Renal pelvis (tissue), 12 donors: ENCODE data around the gene EPM2AIP1. TPM values are rescaled to one million over a fixed set of nuclear protein-coding genes. Genes with fewer than 3 reads are reported as not detected.
"Not testable (repeated sequence)": the region's sequence is repeated elsewhere in the genome, so short reads cannot be mapped to it uniquely, and the experiment has no call there.

ENCODE experiments used
- DNase-seq: peaks from one replicate; pipeline ENCODE4 v3.0.0-alpha.2; 2013
- long read RNA-seq, 16 experiments: transcript quantifications; one replicate each; lab custom pipeline, GENCODE V29; 2026
- polyA plus RNA-seq, 3 donors: library from polyadenylated mRNA; unstranded; fragments of 120-200 nt; gene quantifications; one replicate each; pipeline ENCODE4 v1.2.1, GENCODE V29; 2013; ENCODE audit not compliant: insufficient read length in 3 of 3

Gene EPM2AIP1
- polyA plus RNA-seq, result 10 to 100 TPM; 47.2 to 55.2 (median 54.7) TPM
- long read RNA-seq, donor 1, full-length matches to known transcripts, result 144 of 144 reads
- long read RNA-seq, donor 1, partial matches to known transcripts, result 0 of 144 reads
- long read RNA-seq, donor 1, other reads (novel, unspliced or antisense), result 0 of 144 reads
- long read RNA-seq, donor 2, full-length matches to known transcripts, result 140 of 140 reads
- long read RNA-seq, donor 2, partial matches to known transcripts, result 0 of 140 reads
- long read RNA-seq, donor 2, other reads (novel, unspliced or antisense), result 0 of 140 reads
- long read RNA-seq, donor 3, full-length matches to known transcripts, result 155 of 155 reads
- long read RNA-seq, donor 3, partial matches to known transcripts, result 0 of 155 reads
- long read RNA-seq, donor 3, other reads (novel, unspliced or antisense), result 0 of 155 reads
- long read RNA-seq, donor 4, full-length matches to known transcripts, result 123 of 123 reads
- long read RNA-seq, donor 4, partial matches to known transcripts, result 0 of 123 reads
- long read RNA-seq, donor 4, other reads (novel, unspliced or antisense), result 0 of 123 reads
- long read RNA-seq, donor 5, full-length matches to known transcripts, result 49 of 49 reads
- long read RNA-seq, donor 5, partial matches to known transcripts, result 0 of 49 reads
- long read RNA-seq, donor 5, other reads (novel, unspliced or antisense), result 0 of 49 reads
- long read RNA-seq, donor 6, full-length matches to known transcripts, result 180 of 180 reads
- long read RNA-seq, donor 6, partial matches to known transcripts, result 0 of 180 reads
- long read RNA-seq, donor 6, other reads (novel, unspliced or antisense), result 0 of 180 reads
- long read RNA-seq, donor 7, full-length matches to known transcripts, result 138 of 138 reads
- long read RNA-seq, donor 7, partial matches to known transcripts, result 0 of 138 reads
- long read RNA-seq, donor 7, other reads (novel, unspliced or antisense), result 0 of 138 reads
- long read RNA-seq, donor 8, full-length matches to known transcripts, result 88 of 88 reads
- long read RNA-seq, donor 8, partial matches to known transcripts, result 0 of 88 reads
- long read RNA-seq, donor 8, other reads (novel, unspliced or antisense), result 0 of 88 reads
- long read RNA-seq, donor 9, full-length matches to known transcripts, result 145 of 145 reads
- long read RNA-seq, donor 9, partial matches to known transcripts, result 0 of 145 reads
- long read RNA-seq, donor 9, other reads (novel, unspliced or antisense), result 0 of 145 reads
- long read RNA-seq, donor 10, full-length matches to known transcripts, result 200 of 200 reads
- long read RNA-seq, donor 10, partial matches to known transcripts, result 0 of 200 reads
- long read RNA-seq, donor 10, other reads (novel, unspliced or antisense), result 0 of 200 reads
- long read RNA-seq, donor 11, full-length matches to known transcripts, result 74 of 74 reads
- long read RNA-seq, donor 11, partial matches to known transcripts, result 0 of 74 reads
- long read RNA-seq, donor 11, other reads (novel, unspliced or antisense), result 0 of 74 reads
- long read RNA-seq, donor 12, full-length matches to known transcripts, result 266 of 266 reads
- long read RNA-seq, donor 12, partial matches to known transcripts, result 0 of 266 reads
- long read RNA-seq, donor 12, other reads (novel, unspliced or antisense), result 0 of 266 reads
- long read RNA-seq, donor 13, full-length matches to known transcripts, result 140 of 140 reads
- long read RNA-seq, donor 13, partial matches to known transcripts, result 0 of 140 reads
- long read RNA-seq, donor 13, other reads (novel, unspliced or antisense), result 0 of 140 reads
- long read RNA-seq, donor 14, result 0 reads
- long read RNA-seq, donor 15, full-length matches to known transcripts, result 143 of 143 reads
- long read RNA-seq, donor 15, partial matches to known transcripts, result 0 of 143 reads
- long read RNA-seq, donor 15, other reads (novel, unspliced or antisense), result 0 of 143 reads
- long read RNA-seq, donor 16, full-length matches to known transcripts, result 181 of 181 reads
- long read RNA-seq, donor 16, partial matches to known transcripts, result 0 of 181 reads
- long read RNA-seq, donor 16, other reads (novel, unspliced or antisense), result 0 of 181 reads

DNA sequence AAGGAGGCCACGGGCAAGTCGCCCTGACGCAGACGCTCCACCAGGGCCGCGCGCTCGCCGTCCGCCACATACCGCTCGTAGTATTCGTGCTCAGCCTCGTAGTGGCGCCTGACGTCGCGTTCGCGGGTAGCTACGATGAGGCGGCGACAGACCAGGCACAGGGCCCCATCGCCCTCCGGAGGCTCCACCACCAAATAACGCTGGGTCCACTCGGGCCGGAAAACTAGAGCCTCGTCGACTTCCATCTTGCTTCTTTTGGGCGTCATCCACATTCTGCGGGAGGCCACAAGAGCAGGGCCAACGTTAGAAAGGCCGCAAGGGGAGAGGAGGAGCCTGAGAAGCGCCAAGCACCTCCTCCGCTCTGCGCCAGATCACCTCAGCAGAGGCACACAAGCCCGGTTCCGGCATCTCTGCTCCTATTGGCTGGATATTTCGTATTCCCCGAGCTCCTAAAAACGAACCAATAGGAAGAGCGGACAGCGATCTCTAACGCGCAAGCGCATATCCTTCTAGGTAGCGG lies at the start of gene EPM2AIP1:
Gene EPM2AIP1, minus strand, starts transcription at position 326 of the 520 bp plus-strand sequence. Its CDS starts 54 bp downstream, at position 272.
- no peak for DNase-seq

DNA sequence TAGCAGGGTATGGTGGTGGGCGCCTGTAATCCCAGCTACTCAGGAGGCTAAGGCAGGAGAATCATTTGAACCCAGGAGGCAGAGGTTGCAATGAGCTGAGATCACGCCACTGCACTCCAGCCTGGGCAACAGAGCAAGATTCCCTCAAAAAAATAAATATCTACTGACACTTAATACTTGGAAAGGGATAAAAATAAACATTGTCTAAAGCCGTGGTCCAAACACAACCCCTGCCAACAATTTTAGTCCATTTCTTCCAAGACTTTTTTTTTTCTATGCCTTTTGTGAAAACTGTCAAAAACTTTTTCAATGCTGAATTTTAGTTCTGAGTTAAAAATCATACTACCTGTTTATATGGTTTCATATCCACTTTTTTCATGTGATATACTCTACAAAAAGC lies 49.8 kb upstream of the EPM2AIP1 start:
- not testable (repeated sequence) for DNase-seq

DNA sequence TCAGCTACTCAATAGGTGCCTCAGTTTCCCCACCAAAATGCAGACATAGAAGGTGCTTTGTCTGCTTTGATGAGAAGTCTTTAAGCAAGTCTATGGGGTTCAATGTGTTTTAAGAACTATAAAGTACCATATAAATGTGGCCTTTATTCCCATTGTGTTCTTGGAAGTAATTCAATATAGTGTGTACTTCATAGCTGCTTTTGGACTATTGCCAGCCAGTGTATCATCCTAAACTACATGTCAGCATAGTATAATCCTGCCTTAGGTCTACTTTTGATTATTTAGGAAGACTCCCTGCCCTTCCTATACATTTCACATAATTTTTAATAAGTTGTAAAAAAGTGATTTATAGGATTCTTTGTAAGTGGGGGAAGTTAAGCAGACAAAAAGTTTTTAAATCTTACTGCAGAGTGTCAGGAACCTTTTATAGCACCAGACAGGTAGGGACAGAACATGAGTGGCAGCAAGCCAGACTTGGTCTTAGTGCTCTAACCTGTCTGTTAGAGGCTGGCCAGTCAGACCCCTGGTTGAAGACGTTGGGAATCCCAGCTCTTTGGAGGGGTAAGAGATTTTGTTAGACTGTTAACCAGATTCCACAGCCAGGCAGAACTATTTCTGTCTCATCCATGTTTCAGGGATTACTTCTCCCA lies 48.7 kb upstream of the EPM2AIP1 start:
- DNase-seq, result peak; percentile 4

DNA sequence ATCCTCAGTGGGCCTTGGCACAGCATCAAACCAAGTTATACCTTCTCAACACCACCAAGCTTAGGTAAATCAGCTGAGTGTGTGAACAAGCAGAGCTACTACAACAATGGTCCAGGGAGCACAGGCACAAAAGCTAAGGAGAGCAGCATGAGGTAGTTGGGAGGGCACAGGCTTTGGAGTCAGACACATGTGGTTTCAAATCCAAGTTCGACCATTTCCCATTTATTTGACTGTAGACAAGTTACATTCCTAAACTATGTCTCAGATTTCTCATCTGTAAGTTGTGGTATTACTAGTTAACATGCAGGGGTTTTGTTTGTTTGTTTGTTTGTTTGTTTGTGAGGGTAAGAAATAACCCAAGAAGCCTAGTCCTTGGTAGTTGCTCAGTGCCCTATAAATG lies 47.3 kb upstream of the EPM2AIP1 start:
- DNase-seq, result no peak

DNA sequence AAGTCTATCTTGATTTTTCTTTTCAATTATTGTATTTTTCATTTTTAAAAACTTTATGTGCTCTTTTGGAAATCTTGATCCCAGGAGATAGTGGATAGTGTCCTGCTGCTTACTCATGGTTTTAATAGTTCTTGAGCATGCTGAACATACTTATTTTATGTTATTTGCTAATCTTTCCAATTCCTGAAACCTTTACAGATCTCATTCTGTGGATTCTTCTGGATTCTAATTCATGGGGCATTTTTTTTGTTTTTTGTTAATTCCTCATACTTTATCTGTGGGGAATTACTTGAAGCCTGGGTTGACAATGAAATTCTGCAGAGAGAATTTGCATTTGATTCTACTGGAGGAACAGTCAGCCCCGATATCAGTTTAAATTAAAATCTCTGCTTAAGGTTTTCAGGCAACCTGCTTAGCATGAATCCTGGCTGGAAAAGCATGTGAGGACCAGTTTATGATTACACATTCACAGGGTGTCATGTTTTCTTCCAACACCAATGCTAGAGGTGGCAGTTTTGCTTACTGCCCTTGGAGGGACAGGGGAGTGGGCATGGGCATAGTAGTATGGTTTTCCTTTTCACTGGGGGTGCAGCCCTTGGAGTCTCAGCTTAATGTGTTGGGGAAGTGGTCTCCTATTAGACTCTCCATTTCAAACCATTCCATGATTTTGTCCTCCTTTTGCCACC lies 46.4 kb upstream of the EPM2AIP1 start:
- no peak for DNase-seq

DNA sequence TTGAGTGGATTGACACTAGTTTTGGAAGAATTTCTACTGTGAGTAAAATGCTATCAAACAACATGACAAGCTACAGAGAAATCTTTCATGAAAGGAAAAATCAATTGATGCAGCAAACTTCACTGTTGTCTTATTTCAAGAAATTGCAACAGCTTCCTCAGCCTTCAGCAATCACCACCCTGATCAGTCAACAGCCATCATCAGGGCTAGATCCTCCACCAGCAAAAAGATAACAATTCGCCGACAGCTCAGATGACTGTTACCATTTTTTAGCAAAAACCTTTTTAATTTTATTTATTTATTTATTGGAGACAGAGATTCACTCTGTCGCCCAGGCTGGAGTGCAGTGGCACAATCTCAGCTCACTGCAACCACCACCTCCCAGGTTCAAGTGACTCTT lies 44.4 kb upstream of the EPM2AIP1 start:
- no peak for DNase-seq

DNA sequence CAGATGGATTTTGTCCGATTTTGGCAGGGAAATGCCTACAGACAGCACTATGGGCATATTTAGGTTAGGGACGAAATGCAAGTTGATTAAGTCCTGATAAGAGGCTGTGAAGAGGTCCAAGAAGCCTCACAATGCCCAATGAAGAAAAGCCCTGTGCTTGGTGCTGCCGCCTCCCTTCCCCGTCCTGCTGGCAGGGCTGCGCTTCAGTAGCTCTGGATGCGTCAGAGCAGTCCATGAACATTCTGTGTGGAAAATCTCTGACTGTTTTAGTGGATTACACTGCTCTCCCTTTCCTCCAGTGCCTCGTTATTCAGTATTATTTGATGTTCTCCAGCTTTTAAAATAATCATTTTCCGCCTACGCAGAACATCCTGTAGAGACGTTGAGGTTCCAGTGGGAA lies 40.0 kb upstream of the EPM2AIP1 start:
- no peak for DNase-seq

DNA sequence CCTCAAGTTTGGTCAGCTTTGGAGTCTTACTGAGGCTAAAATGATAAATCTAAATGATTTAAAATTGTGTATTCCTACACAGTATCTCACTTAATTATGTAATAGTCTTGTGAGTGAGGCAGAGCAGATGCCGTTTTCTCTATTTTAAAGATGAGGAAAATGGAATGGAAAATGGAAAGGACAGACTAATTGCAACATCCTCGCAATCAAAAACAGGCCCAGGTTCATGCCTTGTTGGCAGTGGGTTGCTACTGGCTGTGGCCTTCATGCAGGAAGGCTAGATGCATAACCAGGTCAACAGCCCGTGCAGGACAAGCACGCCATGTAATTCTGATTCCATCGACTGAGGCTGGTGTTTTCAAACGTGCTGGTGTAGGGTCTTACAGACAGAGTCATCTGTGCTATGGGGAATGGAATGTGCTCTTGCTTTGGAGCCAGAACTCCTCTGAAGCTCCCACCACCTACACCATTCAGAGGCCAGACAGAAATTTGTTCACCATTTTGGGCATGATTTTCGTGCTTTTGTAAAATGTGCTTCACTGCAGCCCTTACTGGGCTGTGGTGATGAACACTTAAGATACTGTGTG lies 38.3 kb upstream of the EPM2AIP1 start:
- no peak for DNase-seq

DNA sequence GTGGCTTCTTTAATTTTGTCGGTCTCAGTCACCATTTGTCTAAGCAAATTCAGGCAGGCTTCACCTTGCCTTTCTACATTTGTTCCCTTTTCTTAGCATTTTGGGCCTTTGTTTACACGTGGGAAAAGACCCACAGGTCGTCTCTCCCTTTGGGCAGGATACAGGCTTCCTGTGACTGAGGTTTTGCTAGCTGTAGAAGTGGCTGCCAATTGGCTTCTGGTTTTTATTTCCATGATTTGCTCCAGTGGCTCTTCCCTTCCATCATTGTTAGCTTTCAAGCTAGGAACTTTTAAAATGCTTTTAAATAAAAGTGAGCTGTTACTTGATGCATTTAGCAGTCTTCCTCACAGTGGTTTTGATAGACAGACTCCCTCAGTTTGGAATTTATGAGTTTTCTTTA lies 37.7 kb upstream of the EPM2AIP1 start:
- DNase-seq, result no peak

DNA sequence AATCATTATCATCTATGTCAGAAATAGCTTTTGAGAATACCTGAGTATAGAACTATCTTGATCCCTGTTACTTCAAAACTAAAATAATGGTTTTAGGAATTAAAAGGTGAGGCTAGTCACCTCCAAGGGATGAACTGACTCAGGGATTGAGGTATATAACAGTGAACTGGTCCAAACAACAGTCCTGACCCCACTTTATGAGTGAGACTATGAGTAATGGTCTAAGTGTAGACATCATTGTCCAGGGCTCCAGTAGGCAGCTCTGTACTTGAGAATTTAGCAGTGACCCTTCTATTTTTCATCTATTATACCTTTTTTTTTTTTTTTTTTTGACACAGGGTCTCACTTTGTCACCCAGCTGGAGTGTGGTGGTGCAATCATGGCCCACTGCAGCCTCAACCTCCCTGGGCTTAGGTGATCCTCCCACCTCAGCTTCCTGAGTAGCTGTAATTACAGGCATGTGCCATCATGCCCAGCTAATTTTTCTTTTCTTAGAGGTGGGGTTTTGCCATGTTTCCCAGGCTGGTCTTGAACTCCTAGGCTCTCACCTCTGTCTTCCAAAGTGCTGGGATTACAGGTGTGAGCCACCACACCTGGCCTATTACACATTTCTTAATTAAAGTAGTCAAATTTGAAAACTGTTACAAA lies 36.7 kb upstream of the EPM2AIP1 start:
- DNase-seq, result no peak

DNA sequence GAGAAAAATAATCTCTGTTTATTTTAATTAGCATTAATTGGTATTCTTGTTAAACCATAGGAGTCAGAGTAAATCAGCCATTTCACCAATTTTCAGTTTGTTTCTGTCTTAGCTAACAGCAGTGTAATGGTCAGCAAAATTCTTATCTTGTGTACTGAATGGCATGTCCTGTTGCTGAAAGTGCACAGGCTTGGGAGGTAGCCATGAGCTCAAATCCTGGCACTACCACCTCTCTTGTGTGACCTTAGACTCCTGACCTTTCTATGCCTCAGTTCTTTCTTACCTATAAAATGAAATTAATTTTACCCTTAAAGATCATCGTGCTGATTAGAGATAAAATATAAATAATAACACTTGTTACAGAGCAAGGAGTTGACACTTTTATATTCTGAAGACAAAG lies 36.2 kb upstream of the EPM2AIP1 start:
- no peak for DNase-seq

DNA sequence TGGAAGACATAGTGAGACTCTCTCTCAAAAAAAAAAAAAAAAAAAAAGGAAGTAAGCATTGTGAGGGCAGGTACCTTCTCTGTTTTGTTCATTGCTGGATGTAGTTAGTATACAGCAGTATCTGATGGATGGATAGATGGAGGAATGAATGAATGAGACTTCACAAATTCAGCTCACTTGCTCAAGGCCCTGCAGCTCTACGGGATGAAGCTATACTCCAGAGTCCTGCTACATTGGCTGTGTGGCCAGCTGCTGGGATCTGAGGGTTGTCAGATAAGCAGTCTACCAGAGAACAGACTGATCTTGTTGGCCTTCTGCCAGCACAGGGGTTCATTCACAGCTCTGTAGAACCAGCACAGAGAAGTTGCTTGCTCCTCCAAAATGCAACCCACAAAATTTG lies 35.4 kb upstream of the EPM2AIP1 start:
- DNase-seq, result peak; percentile 5

DNA sequence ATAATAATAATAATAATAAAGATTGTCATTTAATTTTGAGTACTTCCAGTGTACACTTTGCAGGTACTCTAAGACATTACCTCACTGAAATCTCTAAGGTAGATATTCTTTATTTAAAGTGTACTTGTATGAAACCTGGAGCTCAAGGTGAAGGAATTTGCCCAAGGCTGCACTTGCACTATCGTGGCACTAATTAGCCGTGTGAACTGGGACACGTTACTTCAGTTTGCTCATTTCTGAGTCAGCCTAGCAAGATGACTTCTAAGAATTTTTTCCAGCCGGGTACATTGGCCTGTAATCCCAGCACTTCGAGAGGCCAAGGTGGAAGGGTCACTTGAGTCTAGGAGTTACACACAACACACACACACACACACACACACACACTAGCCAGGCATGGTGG lies 33.9 kb upstream of the EPM2AIP1 start:
- DNase-seq, result no peak

DNA sequence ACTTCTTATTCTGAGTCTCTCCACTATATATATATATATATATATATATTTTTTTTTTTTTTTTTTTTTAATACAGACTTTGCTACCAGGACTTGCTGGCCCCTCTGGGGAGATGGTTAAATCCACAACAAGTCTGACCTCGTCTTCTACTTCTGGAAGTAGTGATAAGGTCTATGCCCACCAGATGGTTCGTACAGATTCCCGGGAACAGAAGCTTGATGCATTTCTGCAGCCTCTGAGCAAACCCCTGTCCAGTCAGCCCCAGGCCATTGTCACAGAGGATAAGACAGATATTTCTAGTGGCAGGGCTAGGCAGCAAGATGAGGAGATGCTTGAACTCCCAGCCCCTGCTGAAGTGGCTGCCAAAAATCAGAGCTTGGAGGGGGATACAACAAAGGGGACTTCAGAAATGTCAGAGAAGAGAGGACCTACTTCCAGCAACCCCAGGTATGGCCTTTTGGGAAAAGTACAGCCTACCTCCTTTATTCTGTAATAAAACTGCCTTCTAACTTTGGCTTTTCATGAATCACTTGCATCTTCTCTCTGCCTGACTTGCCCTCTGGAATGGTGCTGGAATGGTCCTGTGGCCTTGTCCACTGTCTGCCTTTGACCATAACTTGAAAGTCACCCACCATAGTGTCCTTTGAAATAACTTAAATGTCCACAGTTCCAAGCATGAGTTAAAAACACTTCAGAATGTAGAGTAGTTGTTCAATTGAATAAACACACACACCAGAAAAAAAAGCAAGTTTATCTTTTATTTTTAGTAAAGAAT lies 32.8 kb upstream of the EPM2AIP1 start:
- DNase-seq, result no peak

DNA sequence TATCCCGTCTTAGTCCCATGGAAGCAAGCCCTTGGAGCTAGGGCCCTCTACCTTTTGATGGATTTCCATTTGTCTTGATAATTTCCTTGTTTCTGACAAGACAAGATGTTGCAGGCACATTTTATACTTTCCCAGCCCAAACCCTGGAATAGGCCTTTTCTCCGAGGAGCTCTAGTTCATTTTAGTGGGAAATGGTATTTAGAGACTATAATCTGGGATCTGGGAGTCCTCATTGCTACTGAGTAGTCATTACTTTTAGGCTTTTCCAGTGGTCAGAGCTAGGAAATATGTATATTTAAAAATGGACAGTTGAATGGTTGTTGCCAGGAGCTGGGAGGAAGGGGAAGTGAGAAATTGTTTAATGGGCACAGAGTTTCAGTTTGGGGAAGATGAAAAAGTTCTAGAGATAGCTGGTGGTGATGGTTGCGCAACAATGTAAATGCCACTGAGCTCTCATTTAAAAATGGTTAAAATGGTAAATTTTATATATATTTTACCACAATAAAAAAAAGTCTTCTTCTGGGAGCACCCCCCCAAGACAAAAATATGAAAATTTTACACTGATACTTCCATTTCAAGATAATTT lies 32.0 kb upstream of the EPM2AIP1 start:
- DNase-seq, result no peak

DNA sequence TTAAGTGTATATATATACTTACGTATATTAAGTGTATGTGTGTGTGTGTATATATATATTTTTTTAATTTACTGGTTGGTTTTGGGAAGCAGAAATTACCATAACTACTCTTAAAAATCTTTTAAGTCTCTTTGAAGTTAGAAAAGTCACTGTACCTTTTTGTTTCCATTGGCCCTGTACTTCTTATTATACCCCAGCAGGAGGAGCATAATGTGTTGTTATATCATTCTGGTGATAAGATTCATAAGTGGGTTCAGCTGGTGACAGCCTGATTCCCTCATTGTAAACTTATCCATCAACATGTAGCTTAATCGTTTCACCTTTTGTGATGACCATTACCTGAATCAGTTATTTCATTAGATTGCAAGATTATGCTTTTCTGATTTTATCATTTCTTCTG lies 31.2 kb upstream of the EPM2AIP1 start:
- DNase-seq, result no peak

DNA sequence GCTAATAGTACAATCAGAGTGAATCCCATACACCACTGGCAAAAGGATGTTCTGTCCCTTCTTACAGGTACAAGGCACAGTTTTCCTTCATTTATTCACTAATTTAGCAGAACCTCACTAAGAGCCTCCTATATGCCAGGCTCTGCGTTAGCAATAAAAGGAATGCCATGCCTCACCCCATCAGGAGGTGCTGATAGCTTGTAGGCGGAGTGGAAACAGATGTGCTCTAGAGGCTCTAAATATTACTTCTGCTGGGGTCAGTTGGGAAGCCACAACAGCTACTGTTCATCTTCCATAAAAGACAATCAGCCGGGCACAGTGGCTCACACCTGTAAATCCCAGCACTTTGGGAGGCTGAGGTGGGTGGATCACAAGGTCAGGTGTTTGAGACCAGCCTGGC lies 24.8 kb upstream of the EPM2AIP1 start:
- no peak for DNase-seq
